Astrocyte (in vitro differentiated cells and primary cell): ENCODE results near the gene MAPK8IP2.

Experiments used
- CTCF ChIP-seq: IDR thresholded peaks from 2 replicates; pipeline ENCODE4 v1.5.1; 2011; ENCODE audit warnings: low read depth, mild to moderate bottlenecking, inconsistent platforms, low read length, moderate library complexity; ENCODE audit not compliant: insufficient read depth
- EZH2 ChIP-seq: IDR thresholded peaks from 2 replicates; pipeline ENCODE4 v1.6.1; 2012; ENCODE audit warnings: mild to moderate bottlenecking, low read length, inconsistent platforms; ENCODE audit not compliant: insufficient read depth

GRCh38 chr22:50569041-50569459 lies 31.5 kb upstream of the MAPK8IP2 start:
- no peak for TF ChIP-seq CTCF
- no peak for TF ChIP-seq EZH2
